Measurements from ENCODE around the gene NR1H2.
A peak's percentile ranks its signal among the peaks of the same experiment; 100 is the strongest.
"Not testable (repeated sequence)": the region's sequence is repeated elsewhere in the genome, so short reads cannot be mapped to it uniquely, and the experiment has no call there.

Gene NR1H2

DNA sequence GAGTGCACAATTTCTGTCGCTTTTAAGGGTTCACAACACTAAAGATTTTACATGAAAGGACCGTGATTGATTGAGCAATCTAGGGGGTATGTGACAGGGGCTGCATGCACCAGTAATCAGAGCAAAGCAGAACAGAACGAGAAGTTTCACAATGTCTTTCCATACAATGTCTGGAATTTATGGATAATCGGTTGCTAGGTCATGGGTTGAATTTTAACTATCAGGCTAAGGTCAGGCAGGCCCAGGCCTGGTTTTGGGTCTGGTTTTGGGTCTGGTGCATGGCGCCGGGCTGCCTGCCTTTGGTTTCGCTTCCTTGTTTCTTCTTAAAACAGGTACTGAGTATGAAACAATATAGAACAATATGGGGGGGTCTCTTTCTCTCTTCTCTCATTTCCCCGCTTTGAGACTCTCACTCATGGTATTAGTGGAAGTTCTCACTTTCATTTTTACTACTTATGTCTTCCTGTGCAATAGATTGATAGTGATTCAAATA, 29.1 kb upstream of the NR1H2 start:
- DNase-seq (ENCODE audit: low read depth) = not testable (repeated sequence)

DNA sequence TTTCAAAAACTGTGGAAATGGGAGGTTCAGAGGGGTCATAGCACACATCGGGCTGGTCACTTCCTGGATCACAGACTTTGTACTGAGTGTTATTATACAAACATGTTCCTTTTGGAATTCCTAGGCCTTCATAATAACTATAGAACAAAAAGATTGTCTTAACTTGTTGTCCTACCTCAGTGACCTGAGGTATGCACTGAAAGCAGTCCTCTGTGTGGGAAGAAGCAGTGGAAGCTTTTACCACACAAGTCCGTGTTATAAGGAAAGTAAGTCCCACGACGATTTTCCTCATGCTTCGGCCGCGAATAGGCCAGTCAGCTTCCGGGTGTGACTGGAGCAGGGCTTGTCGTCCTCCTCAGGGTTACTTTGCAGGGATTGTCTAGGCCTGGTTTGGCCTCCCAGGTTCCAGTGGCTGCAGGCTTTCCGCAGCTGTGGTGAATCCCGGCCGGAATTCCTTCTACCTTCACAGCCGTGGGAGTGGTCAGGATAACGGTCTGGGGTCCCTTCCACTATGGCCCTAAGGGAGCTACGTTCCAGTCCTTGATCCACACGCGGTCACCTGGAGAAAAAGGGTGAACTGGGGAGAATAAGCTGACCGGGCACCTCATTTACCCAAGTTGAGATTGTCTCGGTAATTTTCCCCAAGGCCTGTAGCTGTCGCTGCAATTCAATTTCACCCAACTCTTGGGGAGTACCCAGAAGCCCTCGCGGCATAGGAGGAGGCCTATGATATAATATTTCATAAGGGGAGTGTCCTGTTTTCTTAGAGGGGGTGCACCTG, 26.8 kb upstream of the NR1H2 start:
- DNase-seq (ENCODE audit: low read depth) = no peak

GRCh38 chr19:50352242-50352641, 24.0 kb upstream of the NR1H2 start:
- no peak for DNase-seq (ENCODE audit: low read depth)

DNA sequence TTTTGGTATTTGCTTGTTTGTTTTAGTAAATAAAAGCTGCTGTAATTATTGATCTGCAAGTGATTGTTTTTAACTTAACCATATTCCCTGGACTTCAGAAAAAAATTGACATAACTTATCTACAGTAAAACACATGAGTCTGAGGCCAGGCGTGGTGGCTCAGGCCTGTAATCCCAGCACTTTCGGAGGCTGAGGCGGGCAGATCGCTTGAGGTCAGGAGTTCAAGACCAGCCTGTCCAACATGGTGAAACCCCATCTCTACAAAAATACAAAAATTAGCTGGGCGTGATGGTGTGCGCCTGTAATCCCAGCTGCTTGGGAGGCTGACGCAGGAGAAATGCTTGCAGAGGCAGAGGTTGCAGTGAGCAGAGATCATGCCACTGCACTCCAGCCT, 22.8 kb upstream of the NR1H2 start:
- DNase-seq (ENCODE audit: low read depth) = not testable (repeated sequence)

DNA sequence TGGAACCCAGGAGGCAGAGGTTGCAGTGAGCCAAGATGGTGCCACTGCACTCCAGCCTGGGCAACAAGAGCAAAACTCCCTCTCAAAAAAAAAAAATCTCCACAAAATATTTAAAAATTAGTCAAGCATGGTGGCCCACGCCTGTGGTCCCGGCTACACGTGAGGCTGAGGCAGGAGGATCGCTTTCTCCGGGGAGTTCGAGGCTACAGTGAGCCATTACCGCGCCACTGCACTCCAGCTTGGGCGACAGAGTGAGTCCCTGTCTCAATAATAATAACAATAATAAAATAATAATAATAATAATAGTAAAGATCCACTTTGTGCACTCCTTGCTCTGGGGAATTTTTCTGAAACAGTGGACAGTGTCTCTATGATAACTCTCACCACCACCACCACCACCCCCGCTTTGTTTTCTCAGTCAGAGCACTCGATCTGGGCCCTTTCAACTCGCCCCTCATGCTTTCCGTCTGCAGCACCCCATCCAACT, 19.5 kb upstream of the NR1H2 start:
- no peak for DNase-seq (ENCODE audit: low read depth)

- DNase-seq (ENCODE audit: low read depth) = peak; percentile 79
These were observed 18.8 kb upstream of the NR1H2 start for GRCh38 chr19:50357178-50358100.

- peak; percentile 63 for DNase-seq (ENCODE audit: low read depth)
These were observed 17.6 kb upstream of the NR1H2 start for GRCh38 chr19:50358483-50359327.

- no peak for DNase-seq (ENCODE audit: low read depth)
These were observed 16.9 kb upstream of the NR1H2 start for GRCh38 chr19:50359328-50359818.

- no peak for DNase-seq (ENCODE audit: low read depth)
These were observed 14.8 kb upstream of the NR1H2 start for GRCh38 chr19:50361290-50362029.

GRCh38 chr19:50362030-50362412, 14.2 kb upstream of the NR1H2 start:
- no peak for DNase-seq (ENCODE audit: low read depth)

- DNase-seq (ENCODE audit: low read depth) = no peak
These were observed 13.4 kb upstream of the NR1H2 start for GRCh38 chr19:50362656-50363424.

DNA sequence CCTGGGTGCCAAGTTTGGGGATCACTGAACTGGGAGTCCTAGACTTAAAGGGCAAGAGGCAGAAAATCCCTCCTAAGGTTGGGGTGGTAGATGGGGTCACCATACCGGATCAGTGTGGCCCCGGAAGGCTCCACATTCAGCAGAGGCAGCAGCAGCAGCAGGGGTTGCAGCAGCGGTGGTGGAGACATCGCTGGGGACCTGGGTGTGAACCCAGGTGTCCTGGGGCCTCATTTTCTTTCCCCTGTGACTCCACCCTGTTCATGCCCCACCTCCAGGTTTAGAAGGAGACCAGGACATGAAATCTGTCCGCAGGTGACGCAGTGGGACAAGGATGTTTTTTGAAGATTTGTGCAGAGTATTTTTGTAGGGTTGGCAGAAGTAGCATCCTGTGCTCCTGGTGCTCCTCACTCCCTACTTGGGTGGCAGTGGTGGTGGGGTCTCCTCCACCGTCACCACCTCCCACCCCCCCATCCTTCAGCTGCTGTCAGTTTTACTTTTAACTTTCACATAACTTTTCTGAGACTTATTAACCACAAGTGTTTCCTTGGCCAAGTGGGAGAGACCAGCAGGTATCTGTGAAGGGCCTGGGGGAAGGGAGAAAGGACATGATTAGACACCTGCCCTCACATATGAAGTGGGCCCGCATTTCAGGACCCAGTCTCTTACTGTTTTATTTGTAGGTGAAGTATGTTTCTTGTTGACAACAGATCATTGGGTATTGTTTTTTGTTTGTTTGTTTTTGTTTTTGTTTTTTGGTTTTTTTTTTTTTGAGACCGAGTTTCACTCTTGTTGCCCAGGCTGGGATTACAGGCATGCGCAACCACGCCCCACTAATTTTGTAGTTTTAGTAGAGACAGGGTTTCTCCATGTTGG, 10.6 kb upstream of the NR1H2 start, which contains the start of gene NAPSA:
TSS of gene NAPSA (minus strand) at position 206 of the 873 bp plus-strand sequence. CDS start at position 188, 18 bp downstream.
- no peak for DNase-seq (ENCODE audit: low read depth)

DNA sequence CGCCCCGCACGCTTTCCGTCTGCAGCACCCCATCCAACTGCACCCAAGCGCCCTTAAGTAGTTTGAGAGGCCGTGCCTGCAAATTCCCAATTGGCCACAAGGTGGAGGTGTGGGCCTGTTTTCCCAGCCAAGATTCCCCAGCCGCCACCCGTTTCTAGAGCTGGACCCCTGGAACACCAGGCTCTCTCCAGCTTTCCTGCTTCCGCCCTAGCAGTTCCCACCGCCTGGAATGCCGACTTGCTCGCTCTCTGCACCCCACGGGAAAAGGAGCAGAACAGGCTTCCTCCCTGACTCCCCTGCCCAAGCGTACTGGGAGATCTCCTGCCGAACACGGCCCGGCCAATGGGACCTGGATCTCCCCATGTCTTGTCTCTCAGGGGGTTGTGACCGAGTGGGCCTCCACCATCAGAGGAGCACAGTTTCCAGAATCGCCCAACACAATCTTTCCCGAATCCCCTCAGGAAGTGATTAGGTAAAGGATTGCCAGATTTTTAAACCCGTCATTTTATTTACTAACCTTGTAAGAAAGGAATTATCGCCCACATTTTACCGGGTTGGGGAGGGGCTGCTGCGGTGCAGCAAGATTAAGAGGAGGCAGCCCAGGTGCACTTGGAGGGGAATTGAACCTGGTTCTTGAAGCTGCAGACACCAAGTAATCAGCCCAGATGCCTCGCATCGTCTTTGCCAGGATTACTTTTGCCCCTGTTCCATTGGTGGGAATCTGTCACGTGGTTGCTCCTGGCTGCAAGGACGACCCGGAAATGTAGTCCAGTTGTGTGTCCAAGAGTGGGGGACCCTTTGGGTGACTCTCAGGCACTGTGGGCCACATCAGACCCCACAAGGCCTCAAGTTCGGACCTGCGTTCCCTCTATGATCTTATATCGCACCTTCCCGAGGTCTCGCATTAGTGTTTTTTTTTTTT, 7.3 kb upstream of the NR1H2 start:
- peak; percentile 61 for DNase-seq (ENCODE audit: low read depth)

DNA sequence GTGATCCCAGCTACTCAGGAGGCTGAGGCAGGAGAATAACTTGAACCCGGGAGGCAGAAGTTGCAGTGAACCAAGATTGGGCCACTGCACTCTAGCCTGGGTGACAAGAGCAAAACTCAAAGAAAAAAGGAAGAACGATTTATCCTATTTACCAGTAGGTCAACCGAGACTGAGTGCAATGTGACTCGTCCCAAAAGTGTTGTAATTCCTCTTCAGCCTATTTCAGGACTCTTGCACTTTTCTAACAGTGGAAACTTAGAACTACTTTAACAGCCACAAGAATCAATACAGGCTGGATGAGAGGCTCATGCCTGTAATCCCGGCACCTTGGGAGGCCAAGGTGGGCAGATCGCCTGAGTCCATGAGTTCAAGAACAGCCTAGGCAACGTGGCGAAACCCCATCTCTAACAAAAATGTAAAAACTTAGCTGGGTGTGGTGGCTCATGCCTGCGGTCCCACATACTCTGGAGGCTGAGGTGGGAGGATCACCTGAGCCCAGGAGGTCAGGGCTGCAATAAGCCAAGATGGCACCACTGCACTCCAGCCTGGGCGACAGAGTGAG, 4.3 kb upstream of the NR1H2 start:
- no peak for DNase-seq (ENCODE audit: low read depth)

GRCh38 chr19:50377051-50377461, 799 bp downstream of the NR1H2 start:
- no peak for DNase-seq (ENCODE audit: low read depth)

- no peak for DNase-seq (ENCODE audit: low read depth)
These were observed 1.3 kb downstream of the NR1H2 start for GRCh38 chr19:50377517-50377916.

GRCh38 chr19:50378169-50378862, 2.1 kb downstream of the NR1H2 start:
- no peak for DNase-seq (ENCODE audit: low read depth)
